GM19455 (cell line): ENCODE data around the gene POLR3K.
A peak's percentile ranks its signal among the peaks of the same experiment; 100 is the strongest.
"Not testable (repeated sequence)": the region's sequence is repeated elsewhere in the genome, so short reads cannot be mapped to it uniquely, and the experiment has no call there.

Experiments used
- ATAC-seq: cut with Tn5 transposase; IDR thresholded peaks from one replicate; pipeline ENCODE4 v1.9.1; 2021; ENCODE audit not compliant: unreplicated experiment

The POLR3K gene

DNA sequence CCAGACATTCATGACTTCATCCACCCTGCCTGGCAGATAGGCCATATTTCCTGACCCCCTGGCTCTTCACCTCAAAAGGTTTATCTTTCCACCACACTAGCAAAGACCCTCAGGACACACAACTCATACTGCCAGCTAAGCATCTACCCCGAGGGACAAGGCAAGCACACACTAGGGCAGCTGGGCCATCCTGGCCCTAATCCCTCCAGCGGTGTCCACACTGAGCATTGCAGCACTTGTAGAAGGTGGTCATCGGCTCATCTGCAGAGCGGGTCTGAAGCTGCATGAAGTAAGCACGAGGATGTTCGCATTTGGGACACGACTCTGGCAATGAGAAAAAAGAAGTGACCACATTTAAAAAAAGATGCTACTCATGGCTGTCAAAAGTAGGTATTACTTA lies 6.2 kb downstream of the POLR3K start:
- ATAC-seq, result no peak

DNA sequence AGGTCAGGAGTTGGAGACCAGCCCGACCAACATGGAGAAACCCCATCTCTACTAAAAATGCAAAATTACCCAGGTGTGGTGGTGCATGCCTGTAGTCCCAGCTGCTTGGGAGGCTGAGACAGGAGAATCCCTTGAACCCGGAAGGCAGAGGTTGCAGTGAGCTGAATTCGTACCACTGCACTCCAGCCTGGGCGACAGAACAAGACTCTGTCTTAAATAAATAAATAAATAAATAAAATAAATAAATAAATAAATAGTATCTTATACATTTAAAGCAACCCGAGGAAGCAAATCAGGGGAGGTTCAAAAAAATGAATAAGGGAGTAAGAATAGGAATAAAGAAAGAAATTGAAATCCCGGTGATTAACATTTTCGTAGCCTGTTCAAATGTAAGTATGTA lies 6.9 kb downstream of the POLR3K start:
- ATAC-seq, result not testable (repeated sequence)

DNA sequence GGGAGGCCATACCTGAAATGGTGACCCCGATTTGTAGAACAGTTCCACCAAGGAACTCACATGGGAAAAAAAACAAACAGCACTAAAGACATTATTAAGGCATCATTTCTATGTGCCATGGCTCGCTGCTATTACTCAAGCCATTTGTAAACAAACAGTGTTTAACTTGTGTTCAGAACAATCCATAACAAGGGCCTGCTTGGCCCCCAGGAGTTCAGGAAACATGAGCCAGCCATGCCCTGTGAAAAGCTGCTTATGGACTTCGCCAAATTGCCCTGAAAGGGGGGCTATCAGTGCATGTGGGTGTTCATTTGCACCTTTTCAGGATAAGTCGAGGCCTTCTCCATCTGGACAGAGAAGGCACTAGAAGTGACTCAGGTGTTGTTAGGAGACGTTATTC lies 8.0 kb downstream of the POLR3K start:
- ATAC-seq, result no peak

DNA sequence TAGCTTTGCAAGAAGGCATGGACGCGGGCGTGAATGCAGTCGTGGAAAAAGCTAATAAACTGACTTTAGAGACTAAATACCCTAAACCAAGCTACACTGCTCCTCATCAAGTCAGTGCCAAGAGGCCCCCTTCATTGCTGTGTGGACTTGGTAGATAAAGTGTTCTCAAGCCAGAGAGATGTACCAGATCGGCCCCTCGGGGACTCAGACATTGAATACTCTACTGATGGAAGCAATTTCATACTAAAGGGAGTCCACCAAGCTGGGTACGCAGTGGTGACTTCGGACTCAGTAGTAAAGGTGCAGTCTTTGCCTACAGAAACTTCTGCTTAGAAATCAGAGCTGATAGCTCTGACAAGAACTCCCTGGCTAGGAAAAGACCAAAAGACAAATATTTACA lies 8.8 kb downstream of the POLR3K start:
- no peak for ATAC-seq

DNA sequence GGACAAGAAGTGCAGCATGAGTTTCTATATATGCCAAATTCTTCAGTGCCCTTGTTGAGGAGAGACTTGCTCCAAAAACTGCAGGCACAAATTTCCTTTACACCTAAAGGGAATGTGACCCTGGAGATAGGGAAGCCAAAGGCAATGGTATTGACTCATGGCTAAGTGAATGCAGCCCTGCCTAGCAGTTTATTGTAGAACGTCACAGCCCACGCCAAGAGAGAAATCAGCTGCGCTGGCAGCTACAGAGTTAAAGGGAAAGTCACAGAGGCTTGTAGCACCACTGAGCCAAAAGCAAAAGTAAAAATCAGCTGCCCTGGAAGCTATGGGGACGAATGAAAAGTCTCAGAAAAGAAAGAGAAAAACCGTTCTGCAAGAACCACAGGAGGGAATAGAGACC lies 10.1 kb downstream of the POLR3K start:
- ATAC-seq, result no peak

DNA sequence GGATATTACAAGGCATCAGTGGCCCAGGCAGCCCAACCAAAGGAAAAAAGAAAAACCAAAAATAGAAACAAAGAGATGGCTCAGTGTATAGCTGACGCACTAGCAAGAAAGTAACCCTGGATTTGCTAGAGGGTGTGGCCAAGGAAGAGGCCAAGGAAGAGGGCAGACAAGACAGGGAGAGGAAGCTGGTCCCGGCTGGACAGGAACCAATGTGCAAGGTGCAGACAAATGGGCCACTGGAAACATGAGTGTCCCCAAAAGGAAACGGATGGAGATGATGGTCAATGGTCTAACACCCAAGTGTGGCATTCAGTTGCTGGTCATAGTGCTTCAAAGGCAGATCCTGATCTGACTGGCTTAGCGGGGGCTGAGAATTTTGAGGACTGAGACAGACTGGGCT lies 10.7 kb downstream of the POLR3K start:
- ATAC-seq, result no peak

DNA sequence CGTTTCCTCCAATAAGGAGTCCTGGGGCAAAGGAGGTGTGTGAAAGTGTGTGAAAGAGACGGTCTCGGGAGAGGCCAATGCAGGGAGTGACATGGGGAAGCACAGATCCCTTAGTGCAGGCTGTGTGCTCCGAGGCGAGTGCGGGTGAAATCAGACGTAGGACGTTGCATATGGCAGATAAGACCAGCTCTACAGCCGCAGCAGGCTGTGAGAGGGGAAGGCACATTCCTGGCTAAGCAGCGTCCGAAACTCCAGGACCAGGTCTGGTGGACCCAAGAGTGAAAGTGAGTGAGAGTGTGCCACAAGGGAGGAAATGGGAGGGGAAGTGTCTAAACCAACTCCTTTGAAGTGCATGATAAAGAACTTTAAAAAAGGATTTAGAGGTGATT lies 11.3 kb downstream of the POLR3K start:
- no peak for ATAC-seq

DNA sequence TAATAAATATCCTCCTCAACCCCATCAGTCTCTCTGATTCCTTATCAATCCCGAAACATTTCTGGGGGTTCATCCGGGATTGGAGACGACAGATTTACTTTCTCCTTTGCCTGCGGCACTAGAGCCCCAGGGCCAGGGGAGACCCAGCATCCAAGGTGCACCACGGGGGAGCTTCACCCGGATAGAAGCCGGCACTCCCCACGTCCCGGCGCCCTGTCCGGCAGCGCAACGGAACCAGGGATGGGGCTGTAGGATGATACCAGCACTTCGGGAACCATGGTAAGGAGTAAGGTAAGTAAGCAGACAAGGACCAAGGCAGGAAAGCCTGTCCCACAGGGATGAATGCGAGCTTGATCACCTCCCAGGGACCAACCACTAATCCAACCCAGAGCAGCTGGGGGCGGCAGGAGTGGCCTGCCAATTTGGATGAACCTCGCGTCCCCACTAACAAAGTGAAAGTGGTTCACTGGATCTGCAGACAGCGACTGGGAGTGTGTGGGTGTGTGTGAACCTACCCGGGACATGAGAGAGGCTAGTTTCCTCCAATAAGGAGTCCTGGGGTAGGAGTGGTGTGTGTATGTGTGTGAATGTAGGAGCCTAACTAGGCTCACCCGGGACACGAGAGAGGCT lies 11.9 kb downstream of the POLR3K start:
- ATAC-seq, result no peak

DNA sequence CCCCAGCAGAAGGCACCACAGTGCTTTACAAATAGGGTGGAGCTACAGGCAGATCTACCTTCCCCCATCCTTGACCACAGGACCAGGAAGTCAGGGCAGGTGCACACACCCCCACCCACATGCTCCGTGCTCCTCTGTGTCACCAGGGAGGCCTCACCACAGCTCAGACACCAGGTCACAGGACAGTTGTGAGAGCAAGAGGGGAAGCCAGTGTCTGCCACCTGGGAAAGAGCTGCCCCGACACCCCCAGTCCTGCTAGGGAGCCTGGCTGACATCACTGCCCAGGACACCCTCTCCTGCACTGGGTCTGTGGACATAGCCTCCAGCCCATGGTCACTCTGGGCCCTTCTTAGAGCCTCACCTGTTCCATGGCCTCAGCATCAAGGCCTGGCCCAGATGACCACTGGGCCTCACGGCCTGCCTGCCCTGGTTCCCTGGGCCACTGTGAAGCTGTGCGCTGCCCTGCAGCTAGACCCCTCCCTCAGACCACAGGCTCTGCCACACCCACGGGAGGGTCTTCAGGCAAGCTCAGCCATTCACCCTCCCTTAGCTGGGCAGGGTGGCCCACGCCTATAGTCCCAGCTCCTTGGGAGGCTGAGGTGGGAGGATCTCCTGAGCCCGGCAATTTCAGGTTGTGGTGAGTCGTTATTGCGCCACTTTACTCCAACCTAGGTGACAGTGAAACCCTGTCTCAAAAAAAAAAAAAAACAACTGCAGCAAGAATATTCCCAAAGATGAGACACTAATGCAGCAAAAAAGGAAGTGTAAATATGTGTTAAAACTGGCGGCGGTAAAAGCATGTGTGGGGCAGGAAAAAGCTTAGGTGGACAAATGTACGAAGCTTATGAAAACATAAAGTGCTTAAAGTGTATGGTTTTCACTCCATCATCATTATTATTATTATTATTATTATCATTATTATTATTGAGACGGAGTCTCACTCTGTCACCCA lies 14.2 kb downstream of the POLR3K start:
- ATAC-seq, result peak; percentile 57

DNA sequence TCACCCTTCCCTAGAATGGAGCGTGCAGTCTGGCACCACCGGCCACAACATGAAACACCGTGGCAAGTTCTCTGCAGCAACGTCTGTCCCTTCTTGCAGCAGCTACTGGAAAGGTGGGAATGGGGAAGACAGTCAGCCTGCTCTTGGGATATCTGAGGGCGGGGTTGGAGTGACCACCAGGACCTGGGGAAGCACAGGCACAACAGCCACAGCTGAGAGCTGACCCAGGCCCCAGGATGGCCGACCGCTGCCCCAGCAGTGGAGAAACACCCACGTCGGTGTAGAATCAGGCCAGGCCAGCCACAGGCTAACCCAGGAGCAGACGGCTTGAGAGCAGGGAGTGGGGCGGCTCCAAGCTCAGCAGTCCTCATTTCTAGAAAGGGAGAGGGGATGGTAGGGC lies 15.2 kb downstream of the POLR3K start:
- not testable (repeated sequence) for ATAC-seq

DNA sequence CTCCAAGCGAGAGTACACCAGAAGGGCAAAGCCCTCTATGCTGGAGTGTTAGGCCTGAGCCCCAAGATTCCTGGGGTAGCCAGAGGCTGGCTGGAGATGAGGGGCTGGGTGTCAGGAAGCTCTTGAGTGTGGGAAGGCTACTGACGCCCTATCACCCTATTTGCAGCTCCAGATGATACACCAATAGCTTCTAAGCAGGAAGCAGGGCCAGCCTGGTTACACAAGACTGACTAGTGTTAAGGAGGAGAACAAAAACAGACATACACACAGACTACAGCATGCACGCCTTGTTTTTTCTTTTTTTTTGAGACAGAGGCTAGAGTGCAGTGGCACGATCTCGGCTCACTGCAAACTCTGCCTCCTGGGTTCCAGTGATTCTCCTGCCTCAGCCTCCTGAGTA lies 15.9 kb downstream of the POLR3K start:
- ATAC-seq, result no peak

DNA sequence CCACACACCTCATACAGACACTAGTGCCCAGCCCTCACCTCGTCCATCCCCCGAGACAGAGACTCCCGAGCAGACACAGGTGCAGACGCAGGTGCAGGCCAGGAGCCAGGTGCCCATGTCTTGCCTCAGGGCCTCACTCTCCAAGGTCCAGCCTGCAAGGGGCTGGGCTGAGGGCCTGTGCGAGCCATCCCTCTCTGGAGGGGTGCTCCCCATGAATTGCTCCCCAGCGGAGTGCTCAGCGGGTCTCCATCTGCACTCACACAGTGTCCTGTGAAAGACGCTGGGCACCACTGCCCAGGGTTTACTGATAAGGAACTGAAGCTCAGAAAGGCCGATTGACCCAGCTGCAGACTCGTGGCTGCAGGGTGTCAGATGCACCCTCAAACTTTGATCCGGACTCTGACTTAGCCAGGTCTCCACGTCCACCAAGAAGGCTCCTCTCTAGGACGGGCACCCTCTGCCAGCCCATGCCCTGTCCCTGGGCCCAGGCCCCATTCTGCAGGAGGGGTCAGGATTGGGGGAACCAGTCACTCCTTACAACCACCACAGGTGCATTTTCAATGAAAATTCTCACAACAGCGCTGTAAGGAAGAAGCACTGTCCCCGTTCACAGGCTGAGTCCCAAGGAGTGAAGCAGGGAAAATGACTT lies 16.9 kb downstream of the POLR3K start:
- ATAC-seq, result no peak

DNA sequence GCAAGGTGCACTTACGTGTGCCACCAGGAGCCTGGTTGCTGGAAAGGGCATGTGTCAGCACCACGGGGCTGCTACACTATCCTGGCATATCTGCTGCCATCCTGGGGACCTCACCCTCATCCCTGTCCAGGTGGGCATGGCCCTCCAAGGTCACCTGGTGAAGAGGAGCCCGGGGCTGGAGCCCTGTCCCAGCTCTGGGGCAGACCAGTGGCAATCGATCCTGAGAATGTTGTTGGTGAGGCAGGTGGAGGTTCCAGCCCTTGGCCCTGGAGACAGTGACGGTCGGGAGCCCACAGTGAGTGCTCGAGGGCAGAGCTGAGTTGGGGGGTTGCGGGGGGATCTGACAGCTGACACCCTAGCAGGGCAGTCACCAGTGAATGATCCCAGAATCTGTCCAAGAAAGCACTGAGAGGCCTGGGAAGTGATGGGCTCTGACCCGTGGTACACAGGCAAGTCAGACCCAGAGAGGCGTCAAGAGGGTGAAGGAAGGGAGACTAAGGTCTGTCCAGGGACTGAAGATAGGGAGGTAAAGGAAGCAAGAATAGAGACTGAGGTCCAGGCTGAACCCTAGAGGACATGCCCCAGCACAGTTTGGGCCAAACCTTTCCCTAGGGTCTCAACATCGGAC lies 17.6 kb downstream of the POLR3K start:
- ATAC-seq, result no peak

DNA sequence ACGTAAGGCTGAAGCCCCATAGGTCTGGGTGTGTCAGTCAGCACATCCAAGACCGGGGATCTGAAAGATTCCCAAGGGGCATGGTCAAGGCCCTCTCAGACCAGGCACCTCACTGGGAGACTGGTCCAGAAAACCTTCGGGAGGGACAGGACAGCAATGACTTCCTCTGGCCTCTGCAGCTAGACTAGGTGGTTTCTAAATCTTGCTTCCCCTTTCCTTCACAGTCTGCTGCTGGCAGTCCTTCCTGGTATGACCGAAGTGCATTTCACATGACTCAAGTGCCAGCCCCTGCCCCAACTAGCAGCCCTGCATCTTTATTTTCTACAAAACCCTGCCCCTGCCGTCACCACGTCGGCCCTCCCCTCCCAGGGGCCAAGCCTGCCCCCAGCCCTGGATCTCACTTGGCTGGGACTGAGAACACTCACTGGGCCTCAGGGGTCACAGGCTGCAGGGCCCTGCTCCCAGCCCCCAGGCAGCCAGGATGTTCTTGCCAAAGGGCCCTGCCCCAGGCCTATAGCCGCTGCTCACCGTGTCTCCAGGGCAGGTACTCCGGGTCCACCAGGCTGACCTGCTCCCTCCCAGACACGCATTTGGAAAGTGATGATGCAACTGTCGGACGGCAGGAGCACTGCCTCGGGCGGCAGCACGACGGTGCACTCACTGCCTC lies 18.3 kb downstream of the POLR3K start:
- ATAC-seq, result no peak

DNA sequence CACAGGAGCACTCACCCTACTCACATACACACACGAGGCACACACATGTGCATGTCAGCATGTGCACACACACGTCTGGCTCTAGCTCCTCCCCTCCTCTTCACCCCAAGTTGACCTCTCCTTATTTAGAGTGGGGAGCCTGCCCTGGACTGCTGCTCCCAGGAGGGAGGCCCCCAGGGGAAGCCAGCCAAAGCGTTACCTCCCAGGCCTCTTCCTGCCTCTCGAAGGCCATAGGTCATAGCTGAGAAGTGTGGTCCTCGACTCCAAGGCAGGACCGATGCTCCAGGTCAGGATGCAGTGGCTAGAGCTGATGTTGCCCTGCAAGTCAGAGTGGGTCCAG lies 18.8 kb downstream of the POLR3K start:
- ATAC-seq, result no peak

DNA sequence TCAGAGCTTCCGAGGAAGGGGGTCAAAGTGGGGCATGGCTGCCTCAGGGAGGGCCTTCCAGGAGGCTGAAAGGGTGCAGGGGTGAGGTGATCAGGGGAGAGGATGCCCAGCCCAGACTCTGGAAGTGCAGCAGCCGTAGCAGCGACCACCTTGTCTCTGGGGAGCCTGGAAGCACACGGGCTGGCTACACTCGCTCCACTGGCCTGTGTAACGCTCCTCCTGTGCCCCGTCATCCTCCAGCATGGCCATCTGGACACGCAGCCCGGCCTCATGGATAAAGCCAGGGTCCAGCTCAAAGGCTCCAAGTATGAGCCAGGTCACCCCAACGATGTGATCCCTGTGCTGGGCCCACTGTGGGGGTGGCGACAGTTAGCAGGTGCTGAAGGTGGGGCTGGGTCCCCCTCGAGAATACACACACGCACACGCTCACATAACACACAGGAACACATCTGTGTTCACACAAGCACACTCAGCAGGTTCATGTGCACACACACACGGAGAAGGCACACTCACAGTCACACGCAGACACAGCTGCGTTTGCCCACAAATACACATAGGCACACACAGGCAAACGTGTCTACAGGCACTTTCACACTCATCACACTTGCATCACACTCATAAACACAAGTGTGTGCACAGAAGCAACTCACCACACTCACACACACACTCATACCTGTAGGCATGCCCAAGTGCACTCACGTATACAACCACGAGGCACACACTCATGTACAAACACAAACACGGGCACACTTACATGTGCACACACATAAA lies 19.3 kb downstream of the POLR3K start:
- ATAC-seq, result no peak

DNA sequence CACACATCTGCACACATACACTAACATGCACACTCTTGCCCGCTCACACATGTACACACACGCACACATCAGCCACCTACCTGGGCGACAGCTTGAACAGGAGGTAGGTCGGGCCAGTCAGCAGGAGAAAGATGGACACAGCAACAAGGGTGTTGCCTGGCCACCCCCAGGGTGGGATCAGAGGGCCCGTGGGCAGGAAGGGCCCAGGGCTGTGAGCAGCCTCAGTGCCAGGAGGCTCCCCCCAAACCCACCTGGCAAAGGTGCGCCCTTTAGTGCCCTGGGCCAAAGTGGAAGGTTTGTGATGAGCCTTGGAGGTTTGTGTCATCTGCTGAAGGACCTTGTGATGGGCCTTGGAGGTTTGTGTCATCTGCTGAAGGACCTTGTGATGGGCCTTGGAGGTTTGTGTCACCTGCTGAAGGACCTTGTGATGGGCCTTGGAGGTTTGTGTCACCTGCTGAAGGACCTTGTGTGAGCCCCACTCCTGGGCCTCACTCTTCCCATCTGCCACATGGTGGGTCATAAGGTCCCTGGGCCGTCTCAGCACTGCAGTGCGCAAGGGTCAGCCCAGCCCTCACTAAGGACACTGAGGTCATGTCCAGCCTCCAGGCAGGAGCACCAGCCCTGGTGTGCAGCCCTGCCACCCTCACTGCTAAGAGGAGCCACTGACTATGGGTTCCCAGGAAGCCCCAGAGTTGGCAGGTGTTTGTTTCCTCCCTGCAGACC lies 20.1 kb downstream of the POLR3K start:
- not testable (repeated sequence) for ATAC-seq

DNA sequence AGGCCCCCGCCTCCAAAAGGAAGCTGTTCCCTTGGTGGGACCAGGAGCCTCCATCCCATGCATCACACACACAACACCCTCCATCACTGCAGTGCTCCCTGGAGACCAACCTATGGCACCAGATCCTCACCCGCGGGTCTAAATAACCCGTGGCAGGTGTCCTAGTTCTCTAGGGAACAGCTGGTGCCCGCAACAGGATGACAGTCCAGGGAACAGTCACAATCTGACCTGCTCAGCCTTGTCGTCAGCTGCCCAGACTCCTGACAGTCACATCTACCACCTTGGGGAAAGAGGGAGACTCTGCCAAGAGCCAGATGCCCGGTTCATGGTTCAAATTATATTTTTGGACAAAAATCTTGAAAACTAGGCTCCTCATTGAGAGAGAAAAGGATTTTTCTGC lies 22.8 kb downstream of the POLR3K start:
- ATAC-seq, result not testable (repeated sequence)

DNA sequence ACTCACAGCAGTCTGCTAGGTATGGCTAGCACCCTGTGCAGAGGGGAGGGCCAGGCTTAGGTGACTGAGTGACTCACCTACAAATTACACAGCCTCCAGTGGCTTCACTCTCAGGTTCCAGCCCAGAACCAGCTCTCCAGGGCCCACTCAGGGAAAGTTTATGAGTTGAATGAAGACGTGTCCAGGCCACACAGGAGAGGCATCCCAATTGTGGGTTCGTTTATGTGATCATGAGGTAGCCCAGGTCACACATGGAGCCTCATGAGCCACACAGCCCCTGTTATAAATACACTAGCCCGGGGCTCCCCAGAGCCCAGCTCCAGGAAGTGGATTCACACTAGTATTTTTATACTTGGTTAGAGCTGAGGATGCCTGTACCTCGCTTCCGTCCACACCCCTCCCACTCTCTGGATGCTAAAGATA lies 27.5 kb downstream of the POLR3K start:
- ATAC-seq, result peak; percentile 58

DNA sequence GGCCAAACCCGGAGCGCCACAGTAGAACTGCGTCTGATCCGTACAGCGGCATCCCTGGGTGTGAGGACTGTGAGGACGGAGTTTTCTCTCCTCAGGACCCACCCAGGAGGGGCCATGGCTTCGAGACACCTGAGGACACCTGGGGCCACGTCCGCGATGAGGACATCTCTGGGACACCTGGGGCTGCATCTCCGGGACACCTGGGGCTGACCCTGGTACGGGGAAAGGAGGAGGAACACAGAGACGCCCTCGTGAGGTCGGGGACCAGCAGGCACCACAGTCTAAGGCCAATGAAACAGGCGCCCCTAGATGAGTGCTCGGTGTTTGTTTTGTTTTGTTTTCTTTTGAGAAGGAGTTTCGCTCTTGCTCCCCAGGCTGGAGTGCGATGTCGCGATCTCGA lies 29.3 kb downstream of the POLR3K start:
- ATAC-seq, result not testable (repeated sequence)
